ENCODE measurements around the gene FAM78B.

FAM78B gene

DNA sequence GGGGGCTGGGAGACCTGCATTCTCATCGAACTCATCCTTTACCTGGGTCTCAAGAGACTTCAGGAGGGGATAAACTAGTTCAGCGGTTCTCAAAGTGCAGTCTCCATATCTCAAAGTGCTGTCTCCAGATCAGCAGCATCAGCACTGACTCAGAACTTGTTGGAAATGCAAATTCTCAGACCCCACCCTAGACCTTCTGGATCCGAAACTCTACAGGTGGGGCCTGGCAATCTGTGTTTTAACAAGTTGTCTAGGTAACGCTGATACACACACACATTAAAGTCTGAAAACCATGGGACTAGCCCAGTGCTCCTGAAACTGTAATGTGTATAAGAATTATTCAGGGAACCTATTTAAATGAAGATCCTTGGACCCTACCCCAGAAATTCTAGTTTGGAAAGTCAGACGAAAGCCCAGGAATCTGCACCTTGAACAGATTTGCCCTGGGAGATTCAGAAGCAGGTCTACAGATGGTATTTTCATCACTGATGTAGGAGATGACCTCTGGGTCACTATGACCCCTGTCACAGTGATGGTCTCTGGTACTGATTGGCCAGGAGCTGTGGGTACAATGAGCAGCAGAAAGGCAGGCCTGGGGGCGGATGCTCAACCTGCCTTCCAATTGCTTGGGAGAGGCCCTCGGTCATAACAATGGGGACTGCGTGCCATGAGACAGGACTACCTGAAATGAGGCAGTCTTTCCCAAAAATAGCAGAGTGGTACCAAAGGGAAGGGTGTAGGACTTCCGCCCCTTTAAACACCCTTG, 127.2 kb downstream of the FAM78B start:
- Histone ChIP-seq H3K27ac (ENCODE audit: low read depth, low read length, poor library complexity, severe bottlenecking) (no peak overlapping the region), H3F3A (ENCODE audit: insufficient read depth, low read length) (no peaks in the 10 kb centered on the region), H3K79me2 (ENCODE audit: insufficient read depth, low read length) (no peaks in the 10 kb centered on the region), H3K27me3 (ENCODE audit: insufficient read depth, low read length) (no peaks in the 10 kb centered on the region), H3K9ac (ENCODE audit: low read length) (no peak overlapping the region), H4K20me1 (ENCODE audit: insufficient read depth, low read length) (no peaks in the 10 kb centered on the region), H3K9me2 (ENCODE audit: low read depth, low read length) (no peaks in the 10 kb centered on the region), H3K4me3 (ENCODE audit: low read depth, low read length, poor library complexity, severe bottlenecking) (no peak overlapping the region), H3K9me3 (ENCODE audit: low read length) (no peaks in the 10 kb centered on the region), H3K4me2 (ENCODE audit: low read length) (no peak overlapping the region), H3K36me3 (ENCODE audit: insufficient read depth, low read length) (no peaks in the 10 kb centered on the region), H3K4me1 (ENCODE audit: insufficient read depth, low read length, severe bottlenecking) (no peaks in the 10 kb centered on the region), H2AFZ (ENCODE audit: low read length) (no peak overlapping the region)
- TF ChIP-seq, protein P1, sequence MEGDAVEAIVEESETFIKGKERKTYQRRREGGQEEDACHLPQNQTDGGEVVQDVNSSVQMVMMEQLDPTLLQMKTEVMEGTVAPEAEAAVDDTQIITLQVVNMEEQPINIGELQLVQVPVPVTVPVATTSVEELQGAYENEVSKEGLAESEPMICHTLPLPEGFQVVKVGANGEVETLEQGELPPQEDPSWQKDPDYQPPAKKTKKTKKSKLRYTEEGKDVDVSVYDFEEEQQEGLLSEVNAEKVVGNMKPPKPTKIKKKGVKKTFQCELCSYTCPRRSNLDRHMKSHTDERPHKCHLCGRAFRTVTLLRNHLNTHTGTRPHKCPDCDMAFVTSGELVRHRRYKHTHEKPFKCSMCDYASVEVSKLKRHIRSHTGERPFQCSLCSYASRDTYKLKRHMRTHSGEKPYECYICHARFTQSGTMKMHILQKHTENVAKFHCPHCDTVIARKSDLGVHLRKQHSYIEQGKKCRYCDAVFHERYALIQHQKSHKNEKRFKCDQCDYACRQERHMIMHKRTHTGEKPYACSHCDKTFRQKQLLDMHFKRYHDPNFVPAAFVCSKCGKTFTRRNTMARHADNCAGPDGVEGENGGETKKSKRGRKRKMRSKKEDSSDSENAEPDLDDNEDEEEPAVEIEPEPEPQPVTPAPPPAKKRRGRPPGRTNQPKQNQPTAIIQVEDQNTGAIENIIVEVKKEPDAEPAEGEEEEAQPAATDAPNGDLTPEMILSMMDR (IDR thresholded peaks at IDR 0.05; ENCODE audit: low read length) = no peak
- no peak for TF ChIP-seq EZH2 (IDR thresholded peaks at IDR 0.05; ENCODE audit: borderline replicate concordance, low read length)

DNA sequence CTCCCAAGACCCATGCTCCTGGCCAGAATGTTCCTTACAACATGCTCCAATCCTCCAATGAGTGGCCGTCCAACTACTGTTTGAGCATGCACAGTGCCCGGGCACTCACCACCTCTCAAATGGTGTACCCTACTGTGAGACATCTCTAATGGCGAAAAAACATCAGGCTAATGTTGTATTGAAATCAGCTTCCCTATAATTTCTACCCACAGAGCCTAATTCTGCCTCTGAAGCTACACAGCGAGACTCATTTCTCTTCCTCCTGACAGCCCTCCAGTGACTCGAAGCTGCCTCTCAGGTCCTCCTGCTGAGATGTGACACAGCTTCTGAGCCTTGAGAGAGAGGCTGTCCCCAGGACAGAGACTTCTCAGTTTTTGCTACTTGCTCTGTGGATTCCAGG, 130.7 kb downstream of the FAM78B start:
- Histone ChIP-seq H4K20me1 (ENCODE audit: insufficient read depth, low read length) (no peaks in the 10 kb centered on the region), H3K9me3 (ENCODE audit: low read length) (no peaks in the 10 kb centered on the region), H3K27me3 (ENCODE audit: insufficient read depth, low read length) (no peaks in the 10 kb centered on the region), H2AFZ (ENCODE audit: low read length) (no peak overlapping the region), H3F3A (ENCODE audit: insufficient read depth, low read length) (no peaks in the 10 kb centered on the region), H3K4me3 (ENCODE audit: low read depth, low read length, poor library complexity, severe bottlenecking) (no peak overlapping the region), H3K36me3 (ENCODE audit: insufficient read depth, low read length) (no peaks in the 10 kb centered on the region), H3K27ac (ENCODE audit: low read depth, low read length, poor library complexity, severe bottlenecking) (no peak overlapping the region), H3K79me2 (ENCODE audit: insufficient read depth, low read length) (no peaks in the 10 kb centered on the region), H3K9me2 (ENCODE audit: low read depth, low read length) (no peaks in the 10 kb centered on the region), H3K4me1 (ENCODE audit: insufficient read depth, low read length, severe bottlenecking) (no peaks in the 10 kb centered on the region), H3K4me2 (ENCODE audit: low read length) (no peak overlapping the region), H3K9ac (ENCODE audit: low read length) (no peak overlapping the region)
- TF ChIP-seq, protein P1 (IDR thresholded peaks at IDR 0.05; ENCODE audit: low read length) = no peak
- TF ChIP-seq EZH2 (IDR thresholded peaks at IDR 0.05; ENCODE audit: borderline replicate concordance, low read length) = no peak

DNA sequence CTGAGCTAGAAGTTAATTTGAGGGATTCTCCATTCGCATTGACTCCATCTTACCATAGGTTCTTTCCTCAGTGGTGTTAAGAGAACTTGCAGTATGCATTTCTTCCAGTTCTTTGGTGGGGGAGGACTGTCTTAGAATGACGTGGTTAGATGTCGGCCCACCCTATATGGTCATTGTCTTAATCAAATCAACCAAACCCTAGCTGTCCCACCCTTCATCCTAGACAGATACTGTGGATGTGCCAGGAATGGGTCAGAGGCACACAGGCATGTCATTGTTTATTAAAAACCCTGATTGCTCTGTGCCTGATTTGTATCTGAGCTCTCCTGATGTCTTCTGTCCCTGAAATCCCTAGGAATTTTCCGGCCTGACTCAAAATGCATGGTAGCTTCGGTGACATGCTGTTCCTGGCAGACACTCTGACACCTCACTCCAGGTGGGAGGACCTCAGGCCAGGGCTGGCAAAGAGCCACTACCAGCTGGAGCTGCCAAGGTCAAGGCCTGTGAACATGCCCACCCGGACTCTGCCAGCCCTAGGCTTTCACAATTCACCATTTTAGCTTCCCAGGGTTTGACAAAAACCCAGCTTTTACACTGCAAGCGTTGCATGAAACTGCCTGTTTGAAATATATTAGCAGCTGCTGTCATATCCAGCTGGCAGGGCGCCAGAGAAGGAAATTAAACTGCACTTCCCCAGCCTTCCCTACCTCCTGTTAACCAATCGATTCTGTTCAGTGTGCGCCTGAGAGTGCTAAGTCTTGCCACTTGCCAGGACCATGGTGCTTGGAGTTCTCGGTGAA, 134.0 kb downstream of the FAM78B start:
- Histone ChIP-seq H3K36me3 (ENCODE audit: insufficient read depth, low read length) (no peaks in the 10 kb centered on the region), H3K27ac (ENCODE audit: low read depth, low read length, poor library complexity, severe bottlenecking) (no peak overlapping the region), H3K27me3 (ENCODE audit: insufficient read depth, low read length) (no peaks in the 10 kb centered on the region), H3K9ac (ENCODE audit: low read length) (no peak overlapping the region), H3K4me2 (ENCODE audit: low read length) (no peak overlapping the region), H3K79me2 (ENCODE audit: insufficient read depth, low read length) (no peaks in the 10 kb centered on the region), H3K4me3 (ENCODE audit: low read depth, low read length, poor library complexity, severe bottlenecking) (no peak overlapping the region), H4K20me1 (ENCODE audit: insufficient read depth, low read length) (no peaks in the 10 kb centered on the region), H3F3A (ENCODE audit: insufficient read depth, low read length) (no peaks in the 10 kb centered on the region), H3K9me2 (ENCODE audit: low read depth, low read length) (no peaks in the 10 kb centered on the region), H3K4me1 (ENCODE audit: insufficient read depth, low read length, severe bottlenecking) (no peaks in the 10 kb centered on the region), H3K9me3 (ENCODE audit: low read length) (no peaks in the 10 kb centered on the region), H2AFZ (ENCODE audit: low read length) (no peak overlapping the region)
- no peak for TF ChIP-seq EZH2 (IDR thresholded peaks at IDR 0.05; ENCODE audit: borderline replicate concordance, low read length)
- TF ChIP-seq, protein P1 (IDR thresholded peaks at IDR 0.05; ENCODE audit: low read length) = no peak

All from OCI-LY1 (cell line).